ENCODE measurements around the gene MEGF6. TPM values are rescaled to one million over a fixed set of nuclear protein-coding genes. Genes with fewer than 3 reads are reported as not detected.

MEGF6 gene
- total and polyA plus RNA-seq, 7 donors: 0.67 to 5.5 (median 3.7) TPM

DNA sequence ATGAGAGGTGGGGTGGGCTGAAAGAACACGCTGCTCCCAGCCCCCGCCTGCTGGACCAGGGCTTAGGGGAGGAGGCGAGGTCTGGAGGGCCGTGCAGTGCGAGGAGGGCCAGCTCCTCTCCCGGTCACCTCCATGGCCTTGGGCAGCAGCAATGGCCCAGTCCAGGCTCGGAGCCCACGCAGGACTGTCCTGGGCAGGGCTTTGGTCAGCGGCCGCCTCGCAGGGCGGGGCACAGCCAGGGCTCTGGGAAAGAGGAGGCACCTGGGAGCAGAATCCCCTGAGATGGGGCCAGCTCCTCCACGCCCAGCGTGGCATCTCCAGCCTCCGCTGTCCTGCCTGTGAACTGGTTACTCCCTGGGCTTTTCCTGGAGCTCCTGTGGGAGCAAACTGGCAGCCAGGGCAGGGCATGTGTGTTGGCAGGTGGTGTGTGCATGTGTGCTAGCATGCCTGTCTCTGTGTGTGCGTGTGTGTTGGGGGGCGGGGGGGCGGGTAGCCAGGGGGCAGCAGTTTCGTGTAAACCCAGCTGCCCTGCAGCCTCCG lies 129.4 kb downstream of the MEGF6 start:
- no peak for ATAC-seq
- Histone ChIP-seq H3K27me3 (ENCODE audit: insufficient read depth in 3 of 3, low read length in 2 of 3) (peaks cover 0 to 7% (median 0%) of the 10 kb centered on the region in 3 donors), H3K9me3 (no peaks in the 10 kb centered on the region), H3K27ac (no peak overlapping the region), H3K36me3 (ENCODE audit: insufficient read depth in 1 of 2, low read depth in 1 of 2) (no peaks in the 10 kb centered on the region), H3K4me3 (no peak overlapping the region), H3K4me1 (no peaks in the 10 kb centered on the region)
- intact Hi-C loops (cut with DNase I): no loop called here
- no peak for DNase-seq
- TF ChIP-seq, protein P1, sequence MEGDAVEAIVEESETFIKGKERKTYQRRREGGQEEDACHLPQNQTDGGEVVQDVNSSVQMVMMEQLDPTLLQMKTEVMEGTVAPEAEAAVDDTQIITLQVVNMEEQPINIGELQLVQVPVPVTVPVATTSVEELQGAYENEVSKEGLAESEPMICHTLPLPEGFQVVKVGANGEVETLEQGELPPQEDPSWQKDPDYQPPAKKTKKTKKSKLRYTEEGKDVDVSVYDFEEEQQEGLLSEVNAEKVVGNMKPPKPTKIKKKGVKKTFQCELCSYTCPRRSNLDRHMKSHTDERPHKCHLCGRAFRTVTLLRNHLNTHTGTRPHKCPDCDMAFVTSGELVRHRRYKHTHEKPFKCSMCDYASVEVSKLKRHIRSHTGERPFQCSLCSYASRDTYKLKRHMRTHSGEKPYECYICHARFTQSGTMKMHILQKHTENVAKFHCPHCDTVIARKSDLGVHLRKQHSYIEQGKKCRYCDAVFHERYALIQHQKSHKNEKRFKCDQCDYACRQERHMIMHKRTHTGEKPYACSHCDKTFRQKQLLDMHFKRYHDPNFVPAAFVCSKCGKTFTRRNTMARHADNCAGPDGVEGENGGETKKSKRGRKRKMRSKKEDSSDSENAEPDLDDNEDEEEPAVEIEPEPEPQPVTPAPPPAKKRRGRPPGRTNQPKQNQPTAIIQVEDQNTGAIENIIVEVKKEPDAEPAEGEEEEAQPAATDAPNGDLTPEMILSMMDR (IDR thresholded peaks at IDR 0.05): no peak
- WGBS, 3 donors: 59 to 71% (median 59%) methylated on average over 15 to 20 of the region's 20 CpGs

DNA sequence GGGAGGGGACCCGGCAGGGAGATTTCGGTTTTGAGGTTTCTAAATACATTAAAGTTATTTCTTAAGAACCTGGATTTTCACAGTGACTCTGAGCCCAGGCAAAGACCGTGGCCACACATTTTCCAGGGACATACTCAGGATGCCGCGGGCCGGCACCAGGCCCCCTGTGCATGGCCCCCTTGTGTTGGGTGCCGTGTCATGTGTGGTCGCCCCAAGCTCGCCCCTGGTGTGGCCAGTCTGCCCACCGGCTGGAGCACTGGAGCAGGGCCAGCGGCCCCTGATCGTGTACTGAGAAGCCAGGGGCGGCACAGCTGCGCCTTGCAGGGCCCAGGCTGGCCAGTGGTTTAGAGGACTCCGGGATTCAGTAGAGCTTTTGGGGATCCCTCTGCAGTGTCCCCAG lies 130.3 kb downstream of the MEGF6 start:
- H3K27ac ChIP-seq: no peak overlapping the region
- H3K4me1 ChIP-seq: no peaks in the 10 kb centered on the region
- H3K27me3 ChIP-seq (ENCODE audit: insufficient read depth in 3 of 3, low read length in 2 of 3): peaks cover 0 to 7% (median 0%) of the 10 kb centered on the region in 3 donors
- H3K4me3 ChIP-seq: no peak overlapping the region
- DNase-seq: no peak
- 60 to 69% (median 63%) methylated on average over 15 of the region's 15 CpGs for WGBS, 3 donors
- intact Hi-C loops (cut with DNase I): no loop called here
- TF ChIP-seq, protein P1 (IDR thresholded peaks at IDR 0.05): no peak
- no peak for ATAC-seq
- no peaks in the 10 kb centered on the region for H3K36me3 ChIP-seq (ENCODE audit: insufficient read depth in 1 of 2, low read depth in 1 of 2)
- no peaks in the 10 kb centered on the region for H3K9me3 ChIP-seq

DNA sequence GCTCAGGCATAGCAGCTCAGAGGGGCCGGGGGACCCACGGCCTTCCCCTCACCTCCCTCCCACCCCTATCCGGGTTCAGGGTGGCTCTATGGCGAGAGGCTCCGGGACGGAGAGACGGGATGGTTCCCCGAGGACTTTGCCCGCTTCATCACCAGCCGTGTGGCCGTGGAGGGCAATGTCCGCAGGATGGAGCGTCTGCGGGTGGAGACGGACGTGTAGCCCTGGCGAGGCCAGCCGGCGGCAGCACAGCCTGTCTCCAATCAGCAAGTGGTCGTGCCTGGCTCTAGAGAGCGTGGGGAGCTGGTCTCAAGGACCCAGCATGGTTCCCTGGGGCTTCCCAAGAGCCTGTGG lies 131.0 kb downstream of the MEGF6 start:
- Histone ChIP-seq H3K9me3 (no peaks in the 10 kb centered on the region), H3K27me3 (ENCODE audit: insufficient read depth in 3 of 3, low read length in 2 of 3) (peaks cover 0 to 7% (median 0%) of the 10 kb centered on the region in 3 donors), H3K4me1 (no peaks in the 10 kb centered on the region), H3K36me3 (ENCODE audit: insufficient read depth in 1 of 2, low read depth in 1 of 2) (no peaks in the 10 kb centered on the region), H3K27ac (no peak overlapping the region), H3K4me3 (no peak overlapping the region)
- DNase-seq: no peak
- no peak for ATAC-seq
- TF ChIP-seq, protein P1 (IDR thresholded peaks at IDR 0.05): no peak
- intact Hi-C loops (cut with DNase I): no loop called here
- 71 to 77% (median 76%) methylated on average over 19 to 21 of the region's 21 CpGs for WGBS, 3 donors

DNA sequence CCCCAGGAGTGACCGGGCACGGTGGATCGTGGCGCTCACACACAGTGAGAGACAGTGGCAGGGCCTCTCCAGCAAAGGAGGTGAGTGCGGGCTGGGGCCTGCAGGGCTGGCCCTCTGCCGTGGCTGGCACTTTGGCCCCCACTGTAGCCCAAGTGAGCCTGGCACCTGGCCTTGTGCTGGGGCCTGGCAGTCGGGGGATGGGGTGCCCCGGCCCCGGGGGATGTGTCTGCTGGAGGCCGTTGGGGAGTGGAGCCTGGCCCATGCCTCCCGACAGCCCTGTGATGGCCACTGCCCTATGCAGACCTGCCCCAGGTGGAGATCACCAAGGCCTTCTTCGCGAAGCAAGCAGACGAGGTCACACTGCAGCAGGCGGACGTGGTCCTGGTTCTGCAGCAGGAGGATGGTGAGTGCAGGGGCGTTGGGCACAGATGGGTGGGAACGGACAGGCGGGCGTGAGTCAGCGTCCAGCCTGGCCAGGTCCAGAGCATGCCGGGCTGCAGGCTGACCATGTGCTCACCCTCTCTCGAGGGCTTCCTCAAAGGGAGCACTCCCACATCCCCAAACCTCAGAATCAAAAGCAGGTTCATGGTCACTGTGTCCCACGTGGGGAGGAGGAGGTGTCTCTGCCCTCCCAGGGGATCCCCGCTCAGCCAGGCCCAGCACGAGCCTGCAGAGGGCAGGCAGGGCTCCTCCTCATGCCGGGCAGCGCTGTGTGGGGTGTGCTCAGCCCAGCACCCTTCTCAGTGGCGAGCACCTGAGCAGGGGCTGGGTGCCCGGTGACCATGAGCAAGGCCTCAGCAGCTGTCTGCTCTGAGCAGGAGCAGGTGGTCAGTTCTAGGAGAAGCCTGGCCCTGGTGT lies 131.6 kb downstream of the MEGF6 start:
- TF ChIP-seq, protein P1 (IDR thresholded peaks at IDR 0.05): no peak
- Histone ChIP-seq H3K36me3 (ENCODE audit: insufficient read depth in 1 of 2, low read depth in 1 of 2) (no peaks in the 10 kb centered on the region), H3K9me3 (no peaks in the 10 kb centered on the region), H3K4me3 (no peak overlapping the region), H3K27me3 (ENCODE audit: insufficient read depth in 3 of 3, low read length in 2 of 3) (peaks cover 0 to 7% (median 0%) of the 10 kb centered on the region in 3 donors), H3K4me1 (no peaks in the 10 kb centered on the region), H3K27ac (no peak overlapping the region)
- DNase-seq (no peak), ATAC-seq (no peak)
- intact Hi-C loops (cut with DNase I): no loop called here
- WGBS, 3 donors: 65 to 74% (median 69%) methylated on average over 30 of the region's 30 CpGs
